Body of pancreas (tissue), 4 donors: ENCODE data around the gene TSC22D2.

Experiments used
- POLR2A ChIP-seq, 3 donors: fragments of 450-650 bp; IDR thresholded peaks; one replicate each; pipeline ENCODE4 v1.6.1; 2016; ENCODE audit warnings: antibody characterized with exemption in 3 of 3, mild to moderate bottlenecking in 2 of 3
- TF ChIP-seq, protein P1 (sequence below), 7 experiments: fragments of 450-650 bp in 4 of 7; fragments of 200-600 bp in 3 of 7; sonication (generic) in 3 of 7; IDR thresholded peaks; one replicate each; pipeline ENCODE4 v1.5.1; 2016 to 2019; ENCODE audit warnings: antibody characterized with exemption in 7 of 7

DNA sequence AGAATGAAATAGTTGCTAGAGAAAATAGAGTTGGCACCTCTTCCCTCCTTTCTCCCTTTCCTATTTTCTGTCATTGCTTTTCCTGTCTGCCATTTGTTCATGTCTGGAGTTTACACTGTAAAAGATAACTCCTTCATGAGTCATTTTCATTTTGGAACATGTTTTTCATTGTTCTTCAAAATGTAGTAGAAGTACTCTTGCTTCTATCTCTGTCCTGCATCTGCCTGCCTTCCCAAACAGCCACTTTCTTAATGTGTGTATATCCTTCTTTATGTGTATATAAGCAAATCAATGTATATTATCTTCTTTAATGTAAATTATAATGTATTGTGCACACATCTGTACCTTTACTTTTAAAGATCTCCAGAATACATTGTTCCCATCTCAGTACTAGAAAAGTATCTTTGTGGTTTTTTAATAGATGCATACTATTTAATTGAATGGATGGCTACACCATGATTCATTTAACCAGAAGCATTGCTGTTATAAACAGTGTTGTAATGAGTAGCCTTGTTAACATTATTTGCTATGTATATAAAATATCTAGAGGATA is 41.1 kb downstream of the TSC22D2 start:
- TF ChIP-seq, protein P1, sequence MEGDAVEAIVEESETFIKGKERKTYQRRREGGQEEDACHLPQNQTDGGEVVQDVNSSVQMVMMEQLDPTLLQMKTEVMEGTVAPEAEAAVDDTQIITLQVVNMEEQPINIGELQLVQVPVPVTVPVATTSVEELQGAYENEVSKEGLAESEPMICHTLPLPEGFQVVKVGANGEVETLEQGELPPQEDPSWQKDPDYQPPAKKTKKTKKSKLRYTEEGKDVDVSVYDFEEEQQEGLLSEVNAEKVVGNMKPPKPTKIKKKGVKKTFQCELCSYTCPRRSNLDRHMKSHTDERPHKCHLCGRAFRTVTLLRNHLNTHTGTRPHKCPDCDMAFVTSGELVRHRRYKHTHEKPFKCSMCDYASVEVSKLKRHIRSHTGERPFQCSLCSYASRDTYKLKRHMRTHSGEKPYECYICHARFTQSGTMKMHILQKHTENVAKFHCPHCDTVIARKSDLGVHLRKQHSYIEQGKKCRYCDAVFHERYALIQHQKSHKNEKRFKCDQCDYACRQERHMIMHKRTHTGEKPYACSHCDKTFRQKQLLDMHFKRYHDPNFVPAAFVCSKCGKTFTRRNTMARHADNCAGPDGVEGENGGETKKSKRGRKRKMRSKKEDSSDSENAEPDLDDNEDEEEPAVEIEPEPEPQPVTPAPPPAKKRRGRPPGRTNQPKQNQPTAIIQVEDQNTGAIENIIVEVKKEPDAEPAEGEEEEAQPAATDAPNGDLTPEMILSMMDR (IDR thresholded peaks at IDR 0.05): no peak
- no peak for TF ChIP-seq POLR2A (IDR thresholded peaks at IDR 0.05)
